ENCODE results near the gene GSTP1. TPM values are rescaled to one million over a fixed set of nuclear protein-coding genes. Genes with fewer than 3 reads are reported as not detected.

GSTP1 gene
- total and polyA plus RNA-seq, 4 donors = 241 to 756 (median 473) TPM

GRCh38 chr11:67627441-67627811 lies 43.8 kb downstream of the GSTP1 start:
- H3K27me3 ChIP-seq (ENCODE audit: control insufficient read depth, insufficient read depth, low read length) = no peaks in the 10 kb centered on the region
- peaks cover 25% of the 10 kb centered on the region for H3K4me1 ChIP-seq (ENCODE audit: control insufficient read depth, insufficient read depth, low read length)
- no peak overlapping the region for H3K4me3 ChIP-seq (ENCODE audit: low read depth, low read length)
- H3K9me3 ChIP-seq (ENCODE audit: control insufficient read depth, insufficient read depth, low read length) = no peaks in the 10 kb centered on the region
- no peak for DNase-seq (ENCODE audit: low read depth in 4 of 6, low spot score in 6 of 6)
- no peak overlapping the region for H3K27ac ChIP-seq (ENCODE audit: low read depth, low read length)
- 89% methylated on average over 6 of the region's 6 CpGs for WGBS (ENCODE audit: insufficient coverage)
- H3K36me3 ChIP-seq (ENCODE audit: control insufficient read depth, insufficient read depth, low read length) = no peaks in the 10 kb centered on the region

DNA sequence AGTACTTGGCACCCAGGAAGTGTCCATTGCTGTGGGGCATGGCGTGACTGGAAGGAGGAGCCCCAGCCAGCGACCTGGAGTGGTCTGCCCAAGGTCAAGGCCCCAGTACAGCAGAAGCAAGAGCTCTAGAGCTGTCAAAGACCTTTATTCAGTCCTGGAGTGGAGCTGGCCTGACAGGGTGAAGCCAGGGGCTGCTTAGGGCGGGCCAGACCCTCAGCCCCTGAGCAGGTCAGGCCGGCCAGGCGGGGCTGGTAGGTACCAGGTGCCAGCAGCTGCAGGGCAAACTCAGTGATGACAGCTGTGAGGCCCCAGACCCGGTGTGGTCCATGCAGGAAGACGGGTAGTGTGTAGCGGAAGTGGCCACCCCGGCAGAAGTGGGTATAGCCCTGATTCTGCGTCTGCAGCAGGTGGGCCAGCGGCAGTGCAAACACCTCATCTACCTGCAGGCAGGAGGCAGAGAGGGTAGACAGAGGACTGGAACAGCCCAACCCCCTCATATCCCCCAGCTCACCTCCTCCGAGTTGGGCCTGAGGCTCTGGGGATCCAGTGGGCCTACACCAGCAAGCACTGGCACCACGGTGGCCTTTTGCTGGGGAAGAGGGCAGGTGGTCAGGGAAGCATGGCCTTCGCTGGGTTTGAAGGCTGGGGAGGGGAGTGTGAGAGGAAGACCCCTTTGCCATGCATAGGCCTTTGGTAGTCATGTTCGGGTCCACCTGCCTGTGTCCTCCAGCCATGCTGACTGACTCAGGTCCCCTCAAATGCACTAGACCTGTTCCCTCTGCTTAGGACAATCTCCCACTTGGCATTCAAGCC lies 44.4 kb downstream of the GSTP1 start:
- Histone ChIP-seq H3K4me3 (ENCODE audit: low read depth, low read length) (no peak overlapping the region), H3K36me3 (ENCODE audit: control insufficient read depth, insufficient read depth, low read length) (no peaks in the 10 kb centered on the region), H3K27me3 (ENCODE audit: control insufficient read depth, insufficient read depth, low read length) (no peaks in the 10 kb centered on the region), H3K27ac (ENCODE audit: low read depth, low read length) (no peak overlapping the region), H3K9me3 (ENCODE audit: control insufficient read depth, insufficient read depth, low read length) (no peaks in the 10 kb centered on the region), H3K4me1 (ENCODE audit: control insufficient read depth, insufficient read depth, low read length) (peaks cover 25% of the 10 kb centered on the region)
- no peak for DNase-seq (ENCODE audit: low read depth in 4 of 6, low spot score in 6 of 6)
- 87% methylated on average over 12 of the region's 15 CpGs for WGBS (ENCODE audit: insufficient coverage)

- Histone ChIP-seq H3K4me3 (ENCODE audit: low read depth, low read length) (no peak overlapping the region), H3K36me3 (ENCODE audit: control insufficient read depth, insufficient read depth, low read length) (no peaks in the 10 kb centered on the region), H3K4me1 (ENCODE audit: control insufficient read depth, insufficient read depth, low read length) (peaks cover 25% of the 10 kb centered on the region), H3K27ac (ENCODE audit: low read depth, low read length) (no peak overlapping the region), H3K9me3 (ENCODE audit: control insufficient read depth, insufficient read depth, low read length) (no peaks in the 10 kb centered on the region), H3K27me3 (ENCODE audit: control insufficient read depth, insufficient read depth, low read length) (no peaks in the 10 kb centered on the region)
- 51% methylated on average over 24 of the region's 25 CpGs for WGBS (ENCODE audit: insufficient coverage)
- no peak for DNase-seq (ENCODE audit: low read depth in 4 of 6, low spot score in 6 of 6)
These were observed 45.2 kb downstream of the GSTP1 start for GRCh38 chr11:67628710-67629385.

- Histone ChIP-seq H3K36me3 (ENCODE audit: control insufficient read depth, insufficient read depth, low read length) (no peaks in the 10 kb centered on the region), H3K27me3 (ENCODE audit: control insufficient read depth, insufficient read depth, low read length) (no peaks in the 10 kb centered on the region), H3K27ac (ENCODE audit: low read depth, low read length) (peak within 1 kb of the TSS; percentile 90), H3K4me3 (ENCODE audit: low read depth, low read length) (peak within 1 kb of the TSS; percentile 90), H3K4me1 (ENCODE audit: control insufficient read depth, insufficient read depth, low read length) (peaks cover 25% of the 10 kb centered on the region), H3K9me3 (ENCODE audit: control insufficient read depth, insufficient read depth, low read length) (no peaks in the 10 kb centered on the region)
- peak in 2 of 6 donors; percentile 88 for DNase-seq (ENCODE audit: low read depth in 4 of 6, low spot score in 6 of 6)
- WGBS (ENCODE audit: insufficient coverage) = under 1% methylated on average over 99 of the region's 102 CpGs
These were observed 46.0 kb downstream of the GSTP1 start, which contains the start of gene NUDT8 for GRCh38 chr11:67629386-67630227. NUDT8 (minus strand) TSS chr11:67629937; CDS start chr11:67629911, 26 bp downstream.

DNA sequence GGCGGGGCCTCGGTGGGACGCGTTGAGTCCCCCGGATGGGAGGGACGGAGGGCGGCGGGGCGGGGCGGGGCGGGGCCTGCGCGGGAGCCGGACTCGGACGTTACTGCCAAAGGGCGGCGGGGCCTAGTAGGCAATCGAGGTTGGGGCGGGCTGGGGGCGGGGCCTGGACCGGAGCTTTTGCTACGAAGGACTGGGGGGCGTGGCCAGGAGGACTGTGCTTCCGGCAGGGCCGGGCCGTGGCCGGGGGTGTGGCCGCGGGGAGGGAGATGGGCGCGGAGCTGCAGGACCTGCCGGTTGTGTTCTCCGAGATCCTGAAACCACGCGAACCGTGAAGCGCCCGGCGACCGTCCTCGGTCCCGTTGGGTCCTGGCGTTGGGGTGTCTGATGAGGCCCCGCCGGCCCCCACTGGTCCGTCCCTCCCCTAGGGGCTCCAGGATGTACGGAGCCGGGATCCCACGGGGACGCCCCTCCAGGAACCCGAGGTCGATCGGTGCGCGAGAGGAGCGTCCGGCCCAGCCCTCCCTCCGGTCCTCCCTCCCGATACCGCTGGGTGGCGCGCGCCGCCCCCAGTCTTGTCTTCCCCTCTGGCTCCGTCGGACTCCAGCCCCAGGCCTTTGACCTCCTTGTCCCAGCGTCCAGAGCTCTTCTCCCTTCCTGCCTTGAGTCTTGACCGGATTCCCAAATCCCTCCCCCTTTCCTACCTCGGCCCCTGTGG lies 46.8 kb downstream of the GSTP1 start:
- under 1% methylated on average over 54 of the region's 70 CpGs for WGBS (ENCODE audit: insufficient coverage)
- H3K27ac ChIP-seq (ENCODE audit: low read depth, low read length) = peak overlapping the region; percentile 90

GRCh38 chr11:67630943-67631331 lies 47.3 kb downstream of the GSTP1 start:
- Histone ChIP-seq H3K27ac (ENCODE audit: low read depth, low read length) (peak overlapping the region; percentile 90), H3K27me3 (ENCODE audit: control insufficient read depth, insufficient read depth, low read length) (no peaks in the 10 kb centered on the region), H3K4me1 (ENCODE audit: control insufficient read depth, insufficient read depth, low read length) (peaks cover 25% of the 10 kb centered on the region), H3K4me3 (ENCODE audit: low read depth, low read length) (peak overlapping the region; percentile 90), H3K36me3 (ENCODE audit: control insufficient read depth, insufficient read depth, low read length) (no peaks in the 10 kb centered on the region), H3K9me3 (ENCODE audit: control insufficient read depth, insufficient read depth, low read length) (no peaks in the 10 kb centered on the region)
- 58% methylated on average over 11 of the region's 16 CpGs for WGBS (ENCODE audit: insufficient coverage)
- no peak for DNase-seq (ENCODE audit: low read depth in 4 of 6, low spot score in 6 of 6)

More for the DNA sequence above, 46.8 kb downstream of the GSTP1 start:
- Histone ChIP-seq H3K36me3 (ENCODE audit: control insufficient read depth, insufficient read depth, low read length) (no peaks in the 10 kb centered on the region), H3K4me1 (ENCODE audit: control insufficient read depth, insufficient read depth, low read length) (peaks cover 25% of the 10 kb centered on the region), H3K9me3 (ENCODE audit: control insufficient read depth, insufficient read depth, low read length) (no peaks in the 10 kb centered on the region), H3K27me3 (ENCODE audit: control insufficient read depth, insufficient read depth, low read length) (no peaks in the 10 kb centered on the region), H3K4me3 (ENCODE audit: low read depth, low read length) (peak overlapping the region; percentile 90)
- peak; percentile 65 to 99 (median 92) for DNase-seq (ENCODE audit: low read depth in 4 of 6, low spot score in 6 of 6)

GRCh38 chr11:67631411-67631810 lies 47.8 kb downstream of the GSTP1 start:
- Histone ChIP-seq H3K36me3 (ENCODE audit: control insufficient read depth, insufficient read depth, low read length) (no peaks in the 10 kb centered on the region), H3K4me3 (ENCODE audit: low read depth, low read length) (no peak overlapping the region), H3K27ac (ENCODE audit: low read depth, low read length) (no peak overlapping the region), H3K4me1 (ENCODE audit: control insufficient read depth, insufficient read depth, low read length) (peaks cover 25% of the 10 kb centered on the region), H3K9me3 (ENCODE audit: control insufficient read depth, insufficient read depth, low read length) (no peaks in the 10 kb centered on the region), H3K27me3 (ENCODE audit: control insufficient read depth, insufficient read depth, low read length) (no peaks in the 10 kb centered on the region)
- WGBS (ENCODE audit: insufficient coverage) = 84% methylated on average over 7 of the region's 7 CpGs
- DNase-seq (ENCODE audit: low read depth in 4 of 6, low spot score in 6 of 6) = no peak

- Histone ChIP-seq H3K27me3 (ENCODE audit: control insufficient read depth, insufficient read depth, low read length) (no peaks in the 10 kb centered on the region), H3K4me1 (ENCODE audit: control insufficient read depth, insufficient read depth, low read length) (peaks cover 25% of the 10 kb centered on the region), H3K27ac (ENCODE audit: low read depth, low read length) (no peak overlapping the region), H3K9me3 (ENCODE audit: control insufficient read depth, insufficient read depth, low read length) (no peaks in the 10 kb centered on the region), H3K36me3 (ENCODE audit: control insufficient read depth, insufficient read depth, low read length) (no peaks in the 10 kb centered on the region), H3K4me3 (ENCODE audit: low read depth, low read length) (no peak overlapping the region)
- no peak for DNase-seq (ENCODE audit: low read depth in 4 of 6, low spot score in 6 of 6)
- 96% methylated on average over 2 of the region's 2 CpGs for WGBS (ENCODE audit: insufficient coverage)
These were observed 48.2 kb downstream of the GSTP1 start for GRCh38 chr11:67631853-67632174.

All from spinal cord (tissue), 10 donors.